ENCODE measurements around the gene CSNK1A1L.

- TF ChIP-seq CTCF (IDR thresholded peaks at IDR 0.05) (no peak), ZFX (IDR thresholded peaks at IDR 0.05; ENCODE audit: borderline replicate concordance) (no peak)
These were observed 24.4 kb upstream of the CSNK1A1L start for GRCh38 chr13:37129866-37130265.
